Tibial artery (tissue), 4 donors: ENCODE data around the gene CDH1.

Source experiments
- DNase-seq, 2 donors: peaks; one replicate each; pipeline ENCODE4 v3.0.0-alpha.2; 2019
- H3K27ac ChIP-seq, 2 donors: fragments of 200-600 bp; sonication (generic) in 1 of 2; 1 replicate in 1 of 2; 2 replicates in 1 of 2; pipeline ENCODE4 v1.5.1; 2018 to 2019; ENCODE audit warnings: mild to moderate bottlenecking in 1 of 2
- H3K27me3 ChIP-seq, 2 donors: fragments of 200-600 bp; sonication (generic) in 1 of 2; one replicate each; pipeline versions ENCODE4 v1.5.1 to v1.6.0; 2016 to 2019
- H3K36me3 ChIP-seq, 3 donors: fragments of 200-600 bp; sonication (generic) in 2 of 3; one replicate each; pipeline ENCODE4 v1.5.1; 2016 to 2019; ENCODE audit warnings: mild to moderate bottlenecking in 2 of 3
- H3K4me1 ChIP-seq, 4 donors: fragments of 200-600 bp; sonication (generic) in 2 of 4; 1 replicate in 3 of 4; 2 replicates in 1 of 4; pipeline ENCODE4 v1.5.1; 2016 to 2019
- H3K4me3 ChIP-seq, 2 donors: fragments of 200-600 bp; sonication (generic) in 1 of 2; 1 replicate in 1 of 2; 2 replicates in 1 of 2; pipeline ENCODE4 v1.5.1; 2018 to 2019; ENCODE audit warnings: mild to moderate bottlenecking in 2 of 2
- H3K9me3 ChIP-seq, 3 donors: fragments of 200-600 bp; sonication (generic) in 1 of 3; one replicate each; pipeline ENCODE4 v1.5.1; 2016 to 2019
- intact Hi-C: fragments of 100-400 bp; cut with DNase I; formaldehyde crosslinking; loops from one replicate; pipeline ENCODE4 v1.15.0; 2023; ENCODE audit warnings: low total_unique reads
- TF ChIP-seq, protein P1 (sequence below), 2 experiments: fragments of 200-600 bp in 1 of 2; fragments of 450-650 bp in 1 of 2; IDR thresholded peaks; one replicate each; pipeline ENCODE4 v1.5.1; 2017 to 2019; ENCODE audit warnings: antibody characterized with exemption in 2 of 2, mild to moderate bottlenecking in 1 of 2, moderate library complexity in 1 of 2

The CDH1 gene

DNA sequence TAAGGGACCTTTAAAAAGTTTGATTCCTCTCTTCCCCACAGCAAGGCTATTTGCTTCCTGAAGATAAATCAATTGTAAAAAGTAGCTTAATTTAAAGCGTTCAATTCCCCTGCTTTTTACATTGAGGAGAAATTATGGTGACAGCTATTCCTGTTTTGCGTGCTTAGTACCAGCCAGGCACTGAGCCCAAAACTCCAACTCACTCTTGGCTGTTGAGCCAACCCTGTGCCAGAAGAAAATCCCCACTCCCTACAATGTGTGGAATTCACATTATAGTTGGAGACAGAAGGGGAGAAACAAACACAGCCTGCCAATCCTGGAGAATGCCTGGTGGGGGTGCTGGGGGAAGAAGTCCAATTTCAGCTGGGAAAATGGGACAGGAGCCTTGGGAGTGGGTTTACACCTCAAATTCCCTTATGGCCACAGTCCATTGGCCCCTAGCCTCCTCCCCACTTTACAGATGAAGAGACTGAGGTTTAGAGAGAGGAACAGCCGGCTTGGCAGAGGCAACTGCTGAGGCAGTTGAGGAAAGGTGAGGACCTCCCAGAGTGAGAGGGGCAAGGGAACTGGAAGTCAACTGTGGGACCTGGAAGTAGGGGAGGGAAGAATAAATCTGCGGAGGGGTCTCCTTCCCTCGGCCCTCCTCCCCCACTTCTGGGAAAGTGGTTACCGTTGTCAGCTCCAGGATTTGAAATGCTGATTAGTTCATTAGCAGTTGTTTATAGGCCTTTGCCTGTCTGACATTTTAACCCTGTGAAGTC lies 26.1 kb downstream of the CDH1 start:
- DNase-seq, result no peak
- TF ChIP-seq, protein P1, sequence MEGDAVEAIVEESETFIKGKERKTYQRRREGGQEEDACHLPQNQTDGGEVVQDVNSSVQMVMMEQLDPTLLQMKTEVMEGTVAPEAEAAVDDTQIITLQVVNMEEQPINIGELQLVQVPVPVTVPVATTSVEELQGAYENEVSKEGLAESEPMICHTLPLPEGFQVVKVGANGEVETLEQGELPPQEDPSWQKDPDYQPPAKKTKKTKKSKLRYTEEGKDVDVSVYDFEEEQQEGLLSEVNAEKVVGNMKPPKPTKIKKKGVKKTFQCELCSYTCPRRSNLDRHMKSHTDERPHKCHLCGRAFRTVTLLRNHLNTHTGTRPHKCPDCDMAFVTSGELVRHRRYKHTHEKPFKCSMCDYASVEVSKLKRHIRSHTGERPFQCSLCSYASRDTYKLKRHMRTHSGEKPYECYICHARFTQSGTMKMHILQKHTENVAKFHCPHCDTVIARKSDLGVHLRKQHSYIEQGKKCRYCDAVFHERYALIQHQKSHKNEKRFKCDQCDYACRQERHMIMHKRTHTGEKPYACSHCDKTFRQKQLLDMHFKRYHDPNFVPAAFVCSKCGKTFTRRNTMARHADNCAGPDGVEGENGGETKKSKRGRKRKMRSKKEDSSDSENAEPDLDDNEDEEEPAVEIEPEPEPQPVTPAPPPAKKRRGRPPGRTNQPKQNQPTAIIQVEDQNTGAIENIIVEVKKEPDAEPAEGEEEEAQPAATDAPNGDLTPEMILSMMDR (IDR thresholded peaks at IDR 0.05), result no peak
- H3K27ac ChIP-seq, result no peak overlapping the region
- peaks cover 0 to 26% of the 10 kb centered on the region in 2 donors for H3K27me3 ChIP-seq
- intact Hi-C loops, result no loop called here
- H3K9me3 ChIP-seq, result no peaks in the 10 kb centered on the region
- H3K4me3 ChIP-seq, result no peak overlapping the region
- peaks cover 0 to 13% (median 0%) of the 10 kb centered on the region in 4 donors for H3K4me1 ChIP-seq
- H3K36me3 ChIP-seq, result no peaks in the 10 kb centered on the region

DNA sequence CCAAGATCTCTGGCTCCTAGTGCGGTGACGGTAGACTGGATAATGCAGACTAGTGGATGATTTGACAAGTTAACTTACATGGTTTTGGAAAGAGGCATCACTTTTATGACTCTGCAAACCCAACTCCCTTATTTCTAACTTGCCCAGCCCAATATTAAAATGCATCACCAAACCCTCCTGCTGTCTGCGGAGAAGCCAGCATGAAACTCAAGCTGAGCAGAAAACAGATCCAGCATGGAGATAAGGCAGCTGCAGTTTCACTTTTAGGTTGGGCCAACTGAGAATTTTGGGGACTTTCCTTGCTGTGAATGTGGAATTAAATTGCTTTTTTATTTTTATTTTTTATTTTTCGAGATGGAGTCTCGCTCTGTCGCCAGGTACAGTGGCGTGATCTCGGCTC lies 27.8 kb downstream of the CDH1 start:
- Histone ChIP-seq H3K27me3 (peaks cover 0 to 26% of the 10 kb centered on the region in 2 donors), H3K9me3 (no peaks in the 10 kb centered on the region), H3K4me3 (no peak overlapping the region), H3K36me3 (no peaks in the 10 kb centered on the region), H3K27ac (no peak overlapping the region), H3K4me1 (peaks cover 0 to 13% (median 0%) of the 10 kb centered on the region in 4 donors)
- TF ChIP-seq, protein P1 (IDR thresholded peaks at IDR 0.05), result no peak
- no peak for DNase-seq
- intact Hi-C loops, result no loop called here

DNA sequence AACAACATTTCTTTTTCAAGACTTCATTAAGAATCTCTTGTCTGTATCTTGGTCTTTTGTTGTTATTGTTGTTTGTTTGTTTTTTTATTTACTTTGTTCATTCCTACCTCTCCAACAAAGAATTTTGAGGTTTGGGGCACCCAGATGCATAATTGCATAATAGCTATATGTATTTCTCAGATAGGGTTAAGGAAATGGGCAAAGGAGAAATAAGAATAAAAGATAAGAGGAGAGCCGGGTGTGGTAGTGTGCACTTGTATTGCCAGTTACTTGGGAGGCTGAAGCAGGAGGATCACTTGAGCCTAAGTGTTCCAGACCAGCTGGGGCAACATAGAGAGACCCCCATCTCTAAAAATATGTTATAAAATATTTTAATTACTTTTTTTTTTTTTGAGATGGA lies 30.5 kb downstream of the CDH1 start:
- no peak overlapping the region for H3K27ac ChIP-seq
- no peaks in the 10 kb centered on the region for H3K36me3 ChIP-seq
- intact Hi-C loops, result no loop called here
- H3K27me3 ChIP-seq, result peaks cover 0 to 13% of the 10 kb centered on the region in 2 donors
- TF ChIP-seq, protein P1 (IDR thresholded peaks at IDR 0.05), result no peak
- no peaks in the 10 kb centered on the region for H3K9me3 ChIP-seq
- peaks cover 0 to 2% (median 0%) of the 10 kb centered on the region in 4 donors for H3K4me1 ChIP-seq
- H3K4me3 ChIP-seq, result no peak overlapping the region
- no peak for DNase-seq

DNA sequence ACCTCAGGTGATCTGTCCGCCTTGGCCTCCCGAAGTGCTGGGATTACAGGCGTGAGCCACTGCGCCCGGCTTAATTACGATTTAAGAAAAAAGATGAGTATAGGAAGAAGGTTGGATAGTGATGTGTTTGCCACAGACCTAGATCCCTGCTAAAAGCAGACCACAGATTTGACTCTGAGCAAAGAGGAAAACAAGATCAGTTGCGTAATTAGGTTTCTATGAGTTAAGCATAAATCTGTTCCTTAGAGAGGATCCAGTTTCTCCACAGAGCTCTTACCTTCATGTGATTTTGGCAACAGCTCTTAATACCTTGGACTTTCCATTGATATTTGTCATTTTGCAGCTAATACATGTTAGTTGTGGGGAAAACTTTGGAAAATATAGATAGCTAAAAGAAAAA lies 31.1 kb downstream of the CDH1 start:
- Histone ChIP-seq H3K27ac (no peak overlapping the region), H3K4me1 (peaks cover 0 to 2% (median 0%) of the 10 kb centered on the region in 4 donors), H3K4me3 (no peak overlapping the region), H3K36me3 (no peaks in the 10 kb centered on the region), H3K9me3 (no peaks in the 10 kb centered on the region), H3K27me3 (peaks cover 0 to 13% of the 10 kb centered on the region in 2 donors)
- intact Hi-C loops, result no loop called here
- DNase-seq, result no peak
- TF ChIP-seq, protein P1 (IDR thresholded peaks at IDR 0.05), result no peak

DNA sequence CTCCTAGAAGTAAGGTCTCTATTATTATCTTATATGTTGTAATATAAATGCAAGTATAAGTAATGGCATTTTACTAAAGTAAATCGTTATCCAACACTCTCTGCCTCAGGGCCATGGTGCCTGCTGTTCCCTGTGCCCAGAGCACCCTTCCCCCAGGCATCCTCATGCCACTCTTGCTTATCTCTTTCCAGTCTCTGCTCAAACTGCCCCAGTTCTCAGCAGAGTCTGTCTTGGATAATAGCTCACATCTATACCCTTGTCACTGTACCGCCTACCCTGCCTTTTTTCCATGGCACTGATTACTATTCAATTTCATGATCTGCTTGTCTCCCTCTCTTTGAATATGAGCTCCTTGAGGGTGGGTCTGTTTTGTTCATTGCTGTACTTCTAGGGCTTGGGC lies 31.7 kb downstream of the CDH1 start:
- Histone ChIP-seq H3K36me3 (no peaks in the 10 kb centered on the region), H3K4me1 (peaks cover 0 to 2% (median 0%) of the 10 kb centered on the region in 4 donors), H3K27me3 (peaks cover 0 to 7% of the 10 kb centered on the region in 2 donors), H3K27ac (no peak overlapping the region), H3K9me3 (no peaks in the 10 kb centered on the region), H3K4me3 (no peak overlapping the region)
- intact Hi-C loops, result no loop called here
- DNase-seq, result no peak
- TF ChIP-seq, protein P1 (IDR thresholded peaks at IDR 0.05), result no peak
